Measurements from ENCODE around the gene RMDN2. TPM values are rescaled to one million over a fixed set of nuclear protein-coding genes. Genes with fewer than 3 reads are reported as not detected.

RMDN2 gene
- polyA plus RNA-seq (ENCODE audit: insufficient read length): 2.2 TPM

GRCh38 chr2:37925063-37925897 is at the start of gene RMDN2:
TSS of gene RMDN2 (plus strand) at chr2:37925287. CDS start at chr2:37929278, 3,991 bp downstream.
- DNase-seq (ENCODE audit: low read depth): peak; percentile 67

GRCh38 chr2:37875403-37875906 is 49.6 kb upstream of the RMDN2 start:
- DNase-seq (ENCODE audit: low read depth): no peak

- no peak for DNase-seq (ENCODE audit: low read depth)
Measured at GRCh38 chr2:37876227-37876626, 48.9 kb upstream of the RMDN2 start.

- DNase-seq (ENCODE audit: low read depth): peak; percentile 39
Measured at GRCh38 chr2:37877457-37878315, 47.4 kb upstream of the RMDN2 start.

GRCh38 chr2:37878536-37878935 is 46.6 kb upstream of the RMDN2 start:
- DNase-seq (ENCODE audit: low read depth): no peak

- no peak for DNase-seq (ENCODE audit: low read depth)
Measured at GRCh38 chr2:37880551-37880950, 44.5 kb upstream of the RMDN2 start.

GRCh38 chr2:37881397-37881796 is 43.7 kb upstream of the RMDN2 start:
- no peak for DNase-seq (ENCODE audit: low read depth)

GRCh38 chr2:37882036-37882435 is 43.1 kb upstream of the RMDN2 start:
- no peak for DNase-seq (ENCODE audit: low read depth)

GRCh38 chr2:37883518-37883917 is 41.6 kb upstream of the RMDN2 start:
- DNase-seq (ENCODE audit: low read depth): no peak

GRCh38 chr2:37885329-37885993 is 39.6 kb upstream of the RMDN2 start:
- no peak for DNase-seq (ENCODE audit: low read depth)

- no peak for DNase-seq (ENCODE audit: low read depth)
Measured at GRCh38 chr2:37886745-37887144, 38.3 kb upstream of the RMDN2 start.

- DNase-seq (ENCODE audit: low read depth): no peak
Measured at GRCh38 chr2:37887286-37887685, 37.8 kb upstream of the RMDN2 start.

GRCh38 chr2:37890893-37891495 is 34.1 kb upstream of the RMDN2 start:
- DNase-seq (ENCODE audit: low read depth): no peak

- DNase-seq (ENCODE audit: low read depth): no peak
Measured at GRCh38 chr2:37891846-37892435, 33.1 kb upstream of the RMDN2 start.

- DNase-seq (ENCODE audit: low read depth): no peak
Measured at GRCh38 chr2:37892436-37893114, 32.5 kb upstream of the RMDN2 start.

- DNase-seq (ENCODE audit: low read depth): no peak
Measured at GRCh38 chr2:37893327-37893726, 31.8 kb upstream of the RMDN2 start.

- no peak for DNase-seq (ENCODE audit: low read depth)
Measured at GRCh38 chr2:37894047-37894446, 31.0 kb upstream of the RMDN2 start.

- no peak for DNase-seq (ENCODE audit: low read depth)
Measured at GRCh38 chr2:37894601-37895000, 30.5 kb upstream of the RMDN2 start.

- DNase-seq (ENCODE audit: low read depth): no peak
Measured at GRCh38 chr2:37895140-37895539, 29.9 kb upstream of the RMDN2 start.

- no peak for DNase-seq (ENCODE audit: low read depth)
Measured at GRCh38 chr2:37896319-37896718, 28.8 kb upstream of the RMDN2 start.

GRCh38 chr2:37897511-37897910 is 27.6 kb upstream of the RMDN2 start:
- DNase-seq (ENCODE audit: low read depth): no peak
